B cell (primary cell): ENCODE data around the gene KIF26B.

ENCODE experiments used
- EZH2 ChIP-seq: IDR thresholded peaks from 2 replicates; pipeline ENCODE4 v1.6.1; 2012; ENCODE audit warnings: borderline replicate concordance, low read depth, mild to moderate bottlenecking, moderate library complexity, low read length; ENCODE audit not compliant: insufficient read depth, poor library complexity, severe bottlenecking
- TF ChIP-seq, protein P1 (sequence below): fragments of 200-600 bp; IDR thresholded peaks from one replicate; pipeline ENCODE4 v1.8.0; 2022; ENCODE audit warnings: antibody characterized with exemption, mild to moderate bottlenecking

GRCh38 chr1:245600658-245601057, 445.9 kb downstream of the KIF26B start:
- TF ChIP-seq, protein P1, sequence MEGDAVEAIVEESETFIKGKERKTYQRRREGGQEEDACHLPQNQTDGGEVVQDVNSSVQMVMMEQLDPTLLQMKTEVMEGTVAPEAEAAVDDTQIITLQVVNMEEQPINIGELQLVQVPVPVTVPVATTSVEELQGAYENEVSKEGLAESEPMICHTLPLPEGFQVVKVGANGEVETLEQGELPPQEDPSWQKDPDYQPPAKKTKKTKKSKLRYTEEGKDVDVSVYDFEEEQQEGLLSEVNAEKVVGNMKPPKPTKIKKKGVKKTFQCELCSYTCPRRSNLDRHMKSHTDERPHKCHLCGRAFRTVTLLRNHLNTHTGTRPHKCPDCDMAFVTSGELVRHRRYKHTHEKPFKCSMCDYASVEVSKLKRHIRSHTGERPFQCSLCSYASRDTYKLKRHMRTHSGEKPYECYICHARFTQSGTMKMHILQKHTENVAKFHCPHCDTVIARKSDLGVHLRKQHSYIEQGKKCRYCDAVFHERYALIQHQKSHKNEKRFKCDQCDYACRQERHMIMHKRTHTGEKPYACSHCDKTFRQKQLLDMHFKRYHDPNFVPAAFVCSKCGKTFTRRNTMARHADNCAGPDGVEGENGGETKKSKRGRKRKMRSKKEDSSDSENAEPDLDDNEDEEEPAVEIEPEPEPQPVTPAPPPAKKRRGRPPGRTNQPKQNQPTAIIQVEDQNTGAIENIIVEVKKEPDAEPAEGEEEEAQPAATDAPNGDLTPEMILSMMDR = no peak
- no peak for TF ChIP-seq EZH2
